Loucy (cell line): Measurements from ENCODE around the gene CUL3.

Experiments
- H2AFZ ChIP-seq: fragments of 200-600 bp; sonication (generic); 2 replicates; pipeline ENCODE4 v1.6.0; 2016; ENCODE audit warnings: antibody characterized with exemption, mild to moderate bottlenecking, low read length, moderate library complexity
- H3F3A ChIP-seq: fragments of 200-600 bp; 2 replicates; pipeline ENCODE4 v1.6.0; 2016; ENCODE audit warnings: antibody characterized with exemption, low read depth, mild to moderate bottlenecking
- H3K27me3 ChIP-seq: fragments of 200-600 bp; sonication (generic); 2 replicates; pipeline ENCODE4 v1.6.1; 2014; ENCODE audit warnings: low read length, mild to moderate bottlenecking; ENCODE audit not compliant: insufficient read depth, poor library complexity, severe bottlenecking
- H3K36me3 ChIP-seq: fragments of 200-600 bp; sonication (generic); 2 replicates; pipeline ENCODE4 v1.6.1; 2016; ENCODE audit warnings: low read length; ENCODE audit not compliant: insufficient read depth
- H3K4me1 ChIP-seq: fragments of 200-600 bp; sonication (generic); 2 replicates; pipeline ENCODE4 v1.5.1; 2014; ENCODE audit warnings: low read length, mild to moderate bottlenecking; ENCODE audit not compliant: insufficient read depth, poor library complexity, severe bottlenecking
- H3K4me2 ChIP-seq: fragments of 200-600 bp; sonication (generic); 2 replicates; pipeline ENCODE4 v1.6.0; 2014; ENCODE audit warnings: antibody characterized with exemption, low read length, low read depth, mild to moderate bottlenecking; ENCODE audit not compliant: poor library complexity, severe bottlenecking
- H3K4me3 ChIP-seq: fragments of 200-600 bp; sonication (generic); 2 replicates; pipeline ENCODE4 v1.5.1; 2014; ENCODE audit warnings: low read length, mild to moderate bottlenecking, mixed read lengths; ENCODE audit not compliant: poor library complexity, severe bottlenecking
- H3K79me2 ChIP-seq: fragments of 200-600 bp; sonication (generic); 2 replicates; pipeline ENCODE4 v1.6.1; 2014; ENCODE audit warnings: low read length; ENCODE audit not compliant: insufficient read depth
- H3K9ac ChIP-seq: fragments of 200-600 bp; sonication (generic); 2 replicates; pipeline ENCODE4 v1.6.0; 2014; ENCODE audit warnings: mild to moderate bottlenecking, low read depth, low read length, moderate library complexity; ENCODE audit not compliant: poor library complexity, severe bottlenecking
- H3K9me2 ChIP-seq: fragments of 200-600 bp; sonication (generic); replicated peaks from 2 replicates; pipeline ENCODE4 v1.6.1; 2016; ENCODE audit warnings: low read depth, low read length, mixed read lengths
- H3K9me3 ChIP-seq: fragments of 200-600 bp; sonication (generic); 2 replicates; pipeline ENCODE4 v1.6.1; 2014; ENCODE audit warnings: mild to moderate bottlenecking, antibody characterized with exemption, low read length, low read depth; ENCODE audit not compliant: insufficient read depth
- H4K20me1 ChIP-seq: fragments of 200-600 bp; sonication (generic); 2 replicates; pipeline ENCODE4 v1.6.0; 2014; ENCODE audit warnings: antibody characterized with exemption, low read length, mild to moderate bottlenecking; ENCODE audit not compliant: insufficient read depth, poor library complexity, severe bottlenecking
- EZH2phosphoT487 ChIP-seq: fragments of 200-600 bp; IDR thresholded peaks from 2 replicates; pipeline ENCODE4 v1.6.1; 2018; ENCODE audit warnings: antibody characterized with exemption, mild to moderate bottlenecking, moderate library complexity, borderline replicate concordance
- TF ChIP-seq, protein P1 (sequence below): fragments of 200-600 bp; sonication (generic); conservative IDR thresholded peaks from 2 replicates; pipeline ENCODE4 v1.5.1; 2014; ENCODE audit warnings: mild to moderate bottlenecking, antibody characterized with exemption, low read length

Gene CUL3

DNA sequence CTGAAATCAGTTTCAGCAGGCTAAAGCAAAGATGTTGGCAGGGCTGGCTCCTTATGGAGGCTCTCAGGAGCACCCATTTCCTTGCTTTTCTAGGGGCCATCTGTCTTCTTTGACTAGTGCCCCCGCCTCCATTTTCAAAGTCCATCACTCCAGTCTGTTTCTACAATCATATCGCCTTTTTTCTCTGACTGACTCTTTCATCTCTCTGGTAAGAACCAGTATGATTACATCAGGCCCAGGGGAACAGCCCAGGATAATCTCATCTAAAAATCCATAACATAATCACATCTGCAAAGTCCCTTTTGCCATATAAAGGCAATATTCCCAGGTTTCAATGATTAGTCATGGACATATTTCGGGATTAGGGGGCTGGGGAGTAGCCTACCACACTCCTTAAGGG is 57.0 kb downstream of the CUL3 start:
- Histone ChIP-seq H3K4me3 (no peak overlapping the region), H3K4me2 (no peak overlapping the region), H4K20me1 (peaks cover 68% of the 10 kb centered on the region), H3K27me3 (no peaks in the 10 kb centered on the region), H3K9me2 (no peaks in the 10 kb centered on the region), H3K9ac (no peak overlapping the region), H2AFZ (no peak overlapping the region), H3K9me3 (no peaks in the 10 kb centered on the region), H3F3A (no peaks in the 10 kb centered on the region), H3K36me3 (peaks cover 25% of the 10 kb centered on the region; the same call in 1 of the 2 replicates), H3K79me2 (peaks cover 89% of the 10 kb centered on the region), H3K4me1 (peaks cover 12% of the 10 kb centered on the region)
- TF ChIP-seq, protein P1, sequence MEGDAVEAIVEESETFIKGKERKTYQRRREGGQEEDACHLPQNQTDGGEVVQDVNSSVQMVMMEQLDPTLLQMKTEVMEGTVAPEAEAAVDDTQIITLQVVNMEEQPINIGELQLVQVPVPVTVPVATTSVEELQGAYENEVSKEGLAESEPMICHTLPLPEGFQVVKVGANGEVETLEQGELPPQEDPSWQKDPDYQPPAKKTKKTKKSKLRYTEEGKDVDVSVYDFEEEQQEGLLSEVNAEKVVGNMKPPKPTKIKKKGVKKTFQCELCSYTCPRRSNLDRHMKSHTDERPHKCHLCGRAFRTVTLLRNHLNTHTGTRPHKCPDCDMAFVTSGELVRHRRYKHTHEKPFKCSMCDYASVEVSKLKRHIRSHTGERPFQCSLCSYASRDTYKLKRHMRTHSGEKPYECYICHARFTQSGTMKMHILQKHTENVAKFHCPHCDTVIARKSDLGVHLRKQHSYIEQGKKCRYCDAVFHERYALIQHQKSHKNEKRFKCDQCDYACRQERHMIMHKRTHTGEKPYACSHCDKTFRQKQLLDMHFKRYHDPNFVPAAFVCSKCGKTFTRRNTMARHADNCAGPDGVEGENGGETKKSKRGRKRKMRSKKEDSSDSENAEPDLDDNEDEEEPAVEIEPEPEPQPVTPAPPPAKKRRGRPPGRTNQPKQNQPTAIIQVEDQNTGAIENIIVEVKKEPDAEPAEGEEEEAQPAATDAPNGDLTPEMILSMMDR, result no peak
- no peak for TF ChIP-seq EZH2phosphoT487

DNA sequence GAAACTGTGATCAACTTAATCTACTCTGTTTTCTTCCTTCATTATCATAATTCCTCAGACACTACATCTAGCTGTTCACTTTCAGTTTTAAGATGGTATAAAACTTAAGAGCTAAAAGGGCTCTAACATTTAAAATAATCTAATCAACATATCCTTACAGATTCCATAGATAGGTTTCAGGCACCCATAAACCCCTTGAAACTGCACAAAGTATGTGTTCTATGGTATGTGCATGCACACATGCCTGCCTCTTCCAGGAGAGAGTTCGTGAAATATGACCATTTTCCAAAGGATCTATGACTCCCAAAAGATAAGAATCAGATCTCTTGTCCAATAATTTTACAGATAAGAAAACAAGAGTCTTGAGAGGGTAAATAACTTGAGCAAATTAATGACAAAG is 59.4 kb downstream of the CUL3 start:
- peaks cover 65% of the 10 kb centered on the region for H4K20me1 ChIP-seq
- H3K4me1 ChIP-seq, result peaks cover 14% of the 10 kb centered on the region
- H3K4me2 ChIP-seq, result no peak overlapping the region
- TF ChIP-seq, protein P1, result no peak
- no peak for TF ChIP-seq EZH2phosphoT487
- H3K4me3 ChIP-seq, result no peak overlapping the region
- H3K79me2 ChIP-seq, result peaks cover 89% of the 10 kb centered on the region
- H3K9me3 ChIP-seq, result no peaks in the 10 kb centered on the region
- peaks cover 11% of the 10 kb centered on the region; the same call in 1 of the 2 replicates for H3K36me3 ChIP-seq
- no peak overlapping the region for H3K9ac ChIP-seq
- H3K27me3 ChIP-seq, result no peaks in the 10 kb centered on the region
- no peaks in the 10 kb centered on the region for H3K9me2 ChIP-seq
- H3F3A ChIP-seq, result no peaks in the 10 kb centered on the region
- H2AFZ ChIP-seq, result no peak overlapping the region

DNA sequence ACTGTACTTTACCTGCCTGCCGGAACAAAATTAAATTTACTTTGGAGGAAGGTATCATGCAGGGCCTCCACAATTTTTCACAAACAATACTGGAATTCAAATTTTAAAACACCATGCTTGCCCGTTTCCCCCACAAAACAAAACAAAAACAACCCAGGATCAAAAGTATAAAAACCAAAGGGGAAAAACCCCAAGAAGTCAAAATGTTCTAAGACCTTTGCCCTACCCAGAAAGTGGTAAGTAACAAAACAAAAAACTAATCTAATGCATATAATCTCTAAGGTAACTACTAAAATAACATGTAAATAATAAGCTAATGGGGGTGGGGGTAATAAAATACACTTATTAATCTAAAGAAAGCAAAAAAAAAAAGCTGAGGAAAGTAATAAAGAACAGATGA is 60.5 kb downstream of the CUL3 start:
- H3K4me2 ChIP-seq, result no peak overlapping the region
- H3K4me3 ChIP-seq, result no peak overlapping the region
- H3F3A ChIP-seq, result no peaks in the 10 kb centered on the region

More for the DNA sequence above, 60.5 kb downstream of the CUL3 start:
- Histone ChIP-seq H3K9ac (no peak overlapping the region), H3K27me3 (no peaks in the 10 kb centered on the region), H4K20me1 (peaks cover 75% of the 10 kb centered on the region), H3K79me2 (peaks cover 96% of the 10 kb centered on the region), H3K9me2 (no peaks in the 10 kb centered on the region), H3K36me3 (peaks cover 10% of the 10 kb centered on the region; the same call in 1 of the 2 replicates), H2AFZ (no peak overlapping the region), H3K9me3 (no peaks in the 10 kb centered on the region), H3K4me1 (peaks cover 14% of the 10 kb centered on the region)
- TF ChIP-seq, protein P1, result no peak
- no peak for TF ChIP-seq EZH2phosphoT487
